HG02885 (cell line): ENCODE results near the gene AGBL3.
A peak's percentile ranks its signal among the peaks of the same experiment; 100 is the strongest.

Experiments used
- ATAC-seq: cut with Tn5 transposase; IDR thresholded peaks from one replicate; pipeline ENCODE4 v1.9.1; 2021; ENCODE audit warnings: mild to moderate bottlenecking; ENCODE audit not compliant: unreplicated experiment, poor library complexity

AGBL3 gene

GRCh38 chr7:135128931-135129330 is 142.6 kb downstream of the AGBL3 start:
- no peak for ATAC-seq

- no peak for ATAC-seq
Measured at GRCh38 chr7:135129579-135129978, 143.3 kb downstream of the AGBL3 start.

GRCh38 chr7:135143885-135144668 is 157.8 kb downstream of the AGBL3 start:
- ATAC-seq = no peak

- ATAC-seq = no peak
Measured at GRCh38 chr7:135147341-135147898, 161.1 kb downstream of the AGBL3 start.

- peak; percentile 82 for ATAC-seq
Measured at GRCh38 chr7:135147899-135148721, 161.8 kb downstream of the AGBL3 start, which contains the start of gene TMEM140. TSS of gene TMEM140 (plus strand) at chr7:135148072. CDS start at chr7:135164442, 16,370 bp downstream.

GRCh38 chr7:135150072-135150782 is 163.9 kb downstream of the AGBL3 start:
- ATAC-seq = no peak

GRCh38 chr7:135151132-135151531 is 164.8 kb downstream of the AGBL3 start:
- no peak for ATAC-seq

GRCh38 chr7:135151533-135151932 is 165.2 kb downstream of the AGBL3 start:
- no peak for ATAC-seq

- ATAC-seq = no peak
Measured at GRCh38 chr7:135152442-135152841, 166.1 kb downstream of the AGBL3 start.

GRCh38 chr7:135154734-135155133 is 168.4 kb downstream of the AGBL3 start:
- no peak for ATAC-seq

GRCh38 chr7:135156290-135156689 is 170.0 kb downstream of the AGBL3 start:
- ATAC-seq = no peak

GRCh38 chr7:135158141-135158655 is 171.9 kb downstream of the AGBL3 start:
- ATAC-seq = no peak

GRCh38 chr7:135158874-135159273 is 172.6 kb downstream of the AGBL3 start:
- ATAC-seq = no peak

GRCh38 chr7:135159359-135160085 is 173.2 kb downstream of the AGBL3 start:
- no peak for ATAC-seq

- peak; percentile 40 for ATAC-seq
Measured at GRCh38 chr7:135160098-135160857, 174.0 kb downstream of the AGBL3 start.

- peak; percentile 37 for ATAC-seq
Measured at GRCh38 chr7:135160858-135161653, 174.7 kb downstream of the AGBL3 start.

GRCh38 chr7:135161669-135162068 is 175.4 kb downstream of the AGBL3 start:
- ATAC-seq = no peak

- no peak for ATAC-seq
Measured at GRCh38 chr7:135162382-135163001, 176.2 kb downstream of the AGBL3 start.
